ENCODE data around the gene CTBP2. TPM values are rescaled to one million over a fixed set of nuclear protein-coding genes. Genes with fewer than 3 reads are reported as not detected.

CTBP2 gene
- total and polyA plus RNA-seq, 10 of the 15 experiments (the other 5 are each of a cell fraction or from before 2014, with no cell fraction given): 0.02 to 0.72 (median 0.06) TPM; not detected in 2

DNA sequence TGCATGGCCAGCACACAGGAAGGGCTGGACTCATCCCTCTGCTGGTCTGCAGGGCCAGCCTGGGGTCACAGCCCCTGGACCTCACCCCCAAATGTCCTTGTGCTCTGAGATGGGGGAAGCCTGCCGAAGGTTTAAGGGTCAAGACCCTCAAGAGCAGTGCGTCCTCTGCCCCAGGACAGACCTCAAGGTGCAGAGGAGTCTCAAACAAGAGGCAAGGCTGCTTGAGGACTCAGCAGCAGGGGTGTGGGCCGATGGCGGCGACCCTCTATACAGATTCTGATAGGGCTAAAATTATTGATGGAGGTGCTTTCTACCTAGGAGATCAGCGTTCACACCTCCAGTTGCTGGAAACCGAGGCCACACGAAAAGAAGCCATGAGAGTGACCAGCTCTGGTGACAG lies 137.7 kb downstream of the CTBP2 start:
- WGBS (ENCODE audit: insufficient coverage, insufficient replicate concordance, low lambda C conversion rate, missing lambda C conversion rate): 39% methylated on average over 8 of the region's 8 CpGs
- H3K27ac ChIP-seq (ENCODE audit: control insufficient read depth, insufficient read depth): no peak overlapping the region
- SMC1A ChIA-PET (ENCODE audit: uncharacterized antibody, unreplicated experiment): no interaction called here
- H2AFZ ChIP-seq (ENCODE audit: control insufficient read depth, low read depth, low read length): no peak overlapping the region
- no peak overlapping the region for H3K4me3 ChIP-seq
- no peak for ATAC-seq
- no peaks in the 10 kb centered on the region for H3K36me3 ChIP-seq (ENCODE audit: control insufficient read depth in 2 of 2, insufficient read depth in 2 of 2, low read length in 1 of 2)
- TF ChIP-seq TBL1XR1 (IDR thresholded peaks at IDR 0.05; ENCODE audit: low read depth, low read length) (no peak), EZH2 (IDR thresholded peaks at IDR 0.05; ENCODE audit: borderline replicate concordance, control insufficient read depth, low read depth, low read length) (no peak), NKRF (conservative IDR thresholded peaks at IDR 0.05) (no peak), RELA (IDR thresholded peaks at IDR 0.05; ENCODE audit: borderline replicate concordance, partially characterized antibody) (no peak), ASH2L (IDR thresholded peaks at IDR 0.05; ENCODE audit: borderline replicate concordance, low read depth) (no peak), YBX1 (IDR thresholded peaks at IDR 0.05) (no peak), ZSCAN29 (IDR thresholded peaks at IDR 0.05) (no peak)
- TF ChIP-seq, protein P1, sequence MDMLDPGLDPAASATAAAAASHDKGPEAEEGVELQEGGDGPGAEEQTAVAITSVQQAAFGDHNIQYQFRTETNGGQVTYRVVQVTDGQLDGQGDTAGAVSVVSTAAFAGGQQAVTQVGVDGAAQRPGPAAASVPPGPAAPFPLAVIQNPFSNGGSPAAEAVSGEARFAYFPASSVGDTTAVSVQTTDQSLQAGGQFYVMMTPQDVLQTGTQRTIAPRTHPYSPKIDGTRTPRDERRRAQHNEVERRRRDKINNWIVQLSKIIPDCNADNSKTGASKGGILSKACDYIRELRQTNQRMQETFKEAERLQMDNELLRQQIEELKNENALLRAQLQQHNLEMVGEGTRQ (IDR thresholded peaks at IDR 0.05; ENCODE audit: borderline replicate concordance, low read depth, low read length): no peak
- no peak for DNase-seq (ENCODE audit: low read depth, low spot score)
- POLR2A ChIA-PET: no interaction called here
- H3K79me2 ChIP-seq (ENCODE audit: control insufficient read depth, insufficient read depth, low read length): no peaks in the 10 kb centered on the region
- in situ Hi-C loops (cut with MboI): no loop called here
- no TSS peak for BruUV-seq (replicated peaks)
- H3K4me2 ChIP-seq (ENCODE audit: control insufficient read depth, insufficient read depth): no peak overlapping the region
- no peaks in the 10 kb centered on the region for H4K20me1 ChIP-seq (ENCODE audit: control insufficient read depth, insufficient read depth)
- peaks cover 3 to 4% of the 10 kb centered on the region in 2 experiments; a peak in 3 of 4 replicates for H3K27me3 ChIP-seq (replicated peaks in 1 of 2; ENCODE audit: control insufficient read depth in 2 of 2, insufficient read depth in 2 of 2, low read length in 1 of 2)
- no peak overlapping the region for H3K9ac ChIP-seq (ENCODE audit: control insufficient read depth, insufficient read depth, low read length)
- intact Hi-C loops (cut with micrococcal nuclease; ENCODE audit: unreplicated experiment): no loop called here
- CTCF ChIA-PET: no interaction called here
- no peaks in the 10 kb centered on the region; the same call in 2 of the 3 replicates for H3K9me3 ChIP-seq (replicated peaks; ENCODE audit: control insufficient read depth, insufficient read depth, low read length)
- no peak for FAIRE-seq
- H3K4me1 ChIP-seq (ENCODE audit: control insufficient read depth, insufficient read depth, low read length): no peaks in the 10 kb centered on the region
- RAD21 ChIA-PET (ENCODE audit: unreplicated experiment): no interaction called here

All from GM12878 (cell line).